GM12878 (cell line): ENCODE data around the gene TRAF3IP1. TPM values are rescaled to one million over a fixed set of nuclear protein-coding genes. Genes with fewer than 3 reads are reported as not detected.
"Not testable (repeated sequence)": the region's sequence is repeated elsewhere in the genome, so short reads cannot be mapped to it uniquely, and the experiment has no call there.

Experiments
- ATAC-seq: fragments of 200-7000 bp; cut with Tn5 transposase; 3 replicates; pipeline ENCODE4 v1.9.1; 2020; ENCODE audit warnings: mild to moderate bottlenecking, moderate library complexity
- BruUV-seq: library from RNA; stranded (reverse); fragments of 400-500 nt; replicated peaks from 2 replicates; lab custom pipeline; 2021; lab: Mats Ljungman, UMichigan
- CTCF ChIA-PET: fragments of 300-600 bp; sonication (Branson Sonifier 250); formaldehyde crosslinking; extraction: SDS; loops from one replicate; lab custom pipeline; 2021; ENCODE audit warnings: inconsistent platforms; lab: Yijun Ruan, JAX
- POLR2A ChIA-PET: fragments of 350-600 bp; formaldehyde crosslinking; extraction: SDS; loops from one replicate; lab custom pipeline; 2021; ENCODE audit warnings: inconsistent platforms; lab: Charles Lee
- RAD21 ChIA-PET: fragments of 300-600 bp; sonication (Branson Sonifier 250); formaldehyde crosslinking; loops from one replicate; lab custom pipeline; 2023; ENCODE audit warnings: antibody characterized with exemption; ENCODE audit not compliant: unreplicated experiment; lab: Charles Lee
- SMC1A ChIA-PET: fragments of 300-600 bp; sonication (Branson Sonifier 250); formaldehyde crosslinking; loops from one replicate; lab custom pipeline; 2023; ENCODE audit not compliant: unreplicated experiment, uncharacterized antibody; lab: Charles Lee
- DNase-seq: peaks from one replicate; pipeline ENCODE4 v3.0.0-alpha.2; 2011; ENCODE audit warnings: low read depth, low spot score
- FAIRE-seq: peaks from 3 replicates; lab custom pipeline; 2011; peaks lifted over from hg19 to GRCh38; lab: Jason Lieb, UNC
- H2AFZ ChIP-seq: 2 replicates; pipeline ENCODE4 v1.6.0; 2011; ENCODE audit warnings: low read depth, low read length, control low read depth; ENCODE audit not compliant: control insufficient read depth
- H3K27ac ChIP-seq: 2 replicates; pipeline ENCODE4 v1.5.1; 2011; ENCODE audit warnings: control low read depth; ENCODE audit not compliant: control insufficient read depth, insufficient read depth
- H3K27me3 ChIP-seq, 2 experiments: replicated peaks in 1 of 2; 2 replicates each; pipeline versions ENCODE4 v1.6.0 to v1.6.1; 2011; ENCODE audit warnings: low read length in 1 of 2; ENCODE audit not compliant: control insufficient read depth in 2 of 2, insufficient read depth in 2 of 2
- H3K36me3 ChIP-seq, 2 experiments: 2 replicates each; pipeline ENCODE4 v1.5.1; 2011; ENCODE audit warnings: low read length in 1 of 2; ENCODE audit not compliant: control insufficient read depth in 2 of 2, insufficient read depth in 2 of 2
- H3K4me1 ChIP-seq: 2 replicates; pipeline ENCODE4 v1.6.1; 2011; ENCODE audit warnings: mild to moderate bottlenecking, low read length, moderate library complexity, mixed read lengths; ENCODE audit not compliant: control insufficient read depth, insufficient read depth
- H3K4me2 ChIP-seq: 2 replicates; pipeline ENCODE4 v1.6.0; 2011; ENCODE audit warnings: control low read depth; ENCODE audit not compliant: control insufficient read depth, insufficient read depth
- H3K4me3 ChIP-seq: fragments of 200-600 bp; sonication (generic); 2 replicates; pipeline ENCODE4 v1.5.1; 2016
- H3K79me2 ChIP-seq: 2 replicates; pipeline ENCODE4 v1.6.0; 2011; ENCODE audit warnings: low read length; ENCODE audit not compliant: control insufficient read depth, insufficient read depth
- H3K9ac ChIP-seq: 2 replicates; pipeline ENCODE4 v1.8.0; 2011; ENCODE audit warnings: low read length, control low read depth, mixed read lengths; ENCODE audit not compliant: control insufficient read depth, insufficient read depth
- H3K9me3 ChIP-seq: replicated peaks from 3 replicates; pipeline ENCODE4 v1.5.1; 2011; ENCODE audit warnings: mild to moderate bottlenecking, low read length; ENCODE audit not compliant: control insufficient read depth, insufficient read depth
- H4K20me1 ChIP-seq: 2 replicates; pipeline ENCODE4 v1.6.0; 2011; ENCODE audit not compliant: control insufficient read depth, insufficient read depth
- CREB1 ChIP-seq: IDR thresholded peaks from 2 replicates; pipeline ENCODE4 v1.6.1; 2012; ENCODE audit warnings: low read depth, mild to moderate bottlenecking, inconsistent platforms
- HDAC6 ChIP-seq: fragments of 200-600 bp; sonication (generic); IDR thresholded peaks from one replicate; pipeline ENCODE4 v1.8.0; 2017; ENCODE audit warnings: antibody characterized with exemption; ENCODE audit not compliant: unreplicated experiment
- TAF1 ChIP-seq: IDR thresholded peaks from 2 replicates; pipeline ENCODE4 v1.6.1; 2011; ENCODE audit warnings: mild to moderate bottlenecking, low read depth, low read length, borderline replicate concordance
- ZZZ3 ChIP-seq: IDR thresholded peaks from 2 replicates; pipeline ENCODE4 v1.6.1; 2011; ENCODE audit warnings: low read depth; ENCODE audit not compliant: control insufficient read depth, insufficient read length
- WGBS: methylation state at CpG from one replicate; pipeline ENCODE4 v1.1.6; 2016; ENCODE audit warnings: low lambda C conversion rate; ENCODE audit not compliant: insufficient replicate concordance, insufficient coverage; ENCODE audit errors: missing lambda C conversion rate; 5-methylcytosine and 5-hydroxymethylcytosine counted together
- in situ Hi-C: fragments of 300-500 bp; cut with MboI; formaldehyde crosslinking; loops from 9 replicates; pipeline ENCODE4 v1.14.3; 2018; ENCODE audit warnings: mixed read lengths
- intact Hi-C: fragments of 100-400 bp; cut with micrococcal nuclease; formaldehyde crosslinking; loops from one replicate; pipeline ENCODE4 v1.14.2; 2022; ENCODE audit not compliant: unreplicated experiment
- polyA plus RNA-seq, 11 experiments: library from polyadenylated mRNA; depleted of rRNA in 4 of 11; unstranded in 6 of 11; stranded (reverse) in 5 of 11; fragments of >200 nt; fragmentation: Nextera tagmentation in 4 of 11; fragmentation: Illumina TruSeq in 1 of 11; extraction: Ambion mirVana in 4 of 11; extraction: Trizol in 1 of 11; gene quantifications; 1 replicate in 1 of 11; 2 replicates in 10 of 11; pipeline versions ENCODE4 v1.2.1 to v1.2.3, GENCODE V29; 2011 to 2016; ENCODE audit warnings: inconsistent platforms in 2 of 11, missing spikeins in 2 of 11, low read depth in 1 of 11
- total RNA-seq, 4 experiments: library from RNA; depleted of rRNA in 3 of 4; stranded (reverse); fragments of >200 nt in 3 of 4; fragmentation: Illumina TruSeq in 1 of 4; extraction: Trizol in 1 of 4; gene quantifications; 2 replicates each; pipeline versions ENCODE4 v1.2.1 to v1.2.3, GENCODE V29; 2013 to 2021
- TF ChIP-seq, protein P1 (sequence below): fragments of 450-650 bp; IDR thresholded peaks from 2 replicates; pipeline ENCODE4 v1.6.1; 2014; ENCODE audit warnings: mild to moderate bottlenecking
- TF ChIP-seq, protein P2 (sequence below): IDR thresholded peaks from 2 replicates; pipeline ENCODE4 v1.6.1; 2012; ENCODE audit warnings: low read depth, low read length, improper control_type of control experiment
- TF ChIP-seq, protein P3 (sequence below): fragments of 450-650 bp; IDR thresholded peaks from 2 replicates; pipeline ENCODE4 v1.6.1; 2018; ENCODE audit warnings: mild to moderate bottlenecking, low read depth, moderate library complexity; ENCODE audit not compliant: partially characterized antibody

The TRAF3IP1 gene
- total and polyA plus RNA-seq, 10 of the 15 experiments (the other 5 are each of a cell fraction or from before 2014, with no cell fraction given): 1.6 to 7.5 (median 3.6) TPM

DNA sequence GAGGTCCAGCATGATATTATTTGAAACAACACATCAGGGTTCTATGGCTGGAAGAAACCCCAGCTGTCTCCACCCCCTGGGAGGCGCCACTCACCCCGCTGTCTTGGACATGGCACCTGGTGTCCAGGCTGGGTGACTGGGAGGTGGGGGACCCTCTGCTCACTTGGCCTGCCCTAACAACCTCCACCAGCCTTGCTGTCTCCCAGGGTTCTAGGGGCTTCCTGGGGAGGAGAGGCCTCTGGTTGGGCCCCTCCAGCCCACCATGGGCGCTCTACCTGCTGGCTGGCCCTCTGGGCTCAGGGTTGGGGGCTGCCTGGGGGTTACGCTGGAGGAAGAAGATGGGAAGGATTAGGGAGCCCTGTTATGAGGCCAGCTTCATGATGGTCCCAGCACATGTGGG is 48.2 kb upstream of the TRAF3IP1 start:
- RAD21 ChIA-PET: no interaction called here
- in situ Hi-C loops: no loop called here
- SMC1A ChIA-PET: no interaction called here
- Histone ChIP-seq H4K20me1 (no peaks in the 10 kb centered on the region), H3K9me3 (no peaks in the 10 kb centered on the region), H3K4me1 (no peaks in the 10 kb centered on the region), H2AFZ (no peak overlapping the region), H3K4me3 (no peak overlapping the region), H3K27ac (no peak overlapping the region), H3K4me2 (no peak overlapping the region), H3K36me3 (peaks cover 13 to 45% of the 10 kb centered on the region in 2 experiments), H3K9ac (no peak overlapping the region), H3K79me2 (no peaks in the 10 kb centered on the region), H3K27me3 (no peaks in the 10 kb centered on the region)
- intact Hi-C loops: no loop called here
- no peak for DNase-seq
- CTCF ChIA-PET: interaction anchor here (1.0 kb wide), 1 partner anchor 9 kb away, joined by 3 read pairs; no protein-coding TSS in a partner anchor
- POLR2A ChIA-PET: no interaction called here
- WGBS: 99% methylated on average over 4 of the region's 4 CpGs
- BruUV-seq: no TSS peak
- no peak for ATAC-seq
- no peak for FAIRE-seq
- TF ChIP-seq TAF1 (no peak), ZZZ3 (no peak), CREB1 (no peak), HDAC6 (no peak)
- TF ChIP-seq, protein P1, sequence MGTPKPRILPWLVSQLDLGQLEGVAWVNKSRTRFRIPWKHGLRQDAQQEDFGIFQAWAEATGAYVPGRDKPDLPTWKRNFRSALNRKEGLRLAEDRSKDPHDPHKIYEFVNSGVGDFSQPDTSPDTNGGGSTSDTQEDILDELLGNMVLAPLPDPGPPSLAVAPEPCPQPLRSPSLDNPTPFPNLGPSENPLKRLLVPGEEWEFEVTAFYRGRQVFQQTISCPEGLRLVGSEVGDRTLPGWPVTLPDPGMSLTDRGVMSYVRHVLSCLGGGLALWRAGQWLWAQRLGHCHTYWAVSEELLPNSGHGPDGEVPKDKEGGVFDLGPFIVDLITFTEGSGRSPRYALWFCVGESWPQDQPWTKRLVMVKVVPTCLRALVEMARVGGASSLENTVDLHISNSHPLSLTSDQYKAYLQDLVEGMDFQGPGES: no peak
- TF ChIP-seq, protein P2, sequence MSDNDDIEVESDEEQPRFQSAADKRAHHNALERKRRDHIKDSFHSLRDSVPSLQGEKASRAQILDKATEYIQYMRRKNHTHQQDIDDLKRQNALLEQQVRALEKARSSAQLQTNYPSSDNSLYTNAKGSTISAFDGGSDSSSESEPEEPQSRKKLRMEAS: no peak
- TF ChIP-seq, protein P3, sequence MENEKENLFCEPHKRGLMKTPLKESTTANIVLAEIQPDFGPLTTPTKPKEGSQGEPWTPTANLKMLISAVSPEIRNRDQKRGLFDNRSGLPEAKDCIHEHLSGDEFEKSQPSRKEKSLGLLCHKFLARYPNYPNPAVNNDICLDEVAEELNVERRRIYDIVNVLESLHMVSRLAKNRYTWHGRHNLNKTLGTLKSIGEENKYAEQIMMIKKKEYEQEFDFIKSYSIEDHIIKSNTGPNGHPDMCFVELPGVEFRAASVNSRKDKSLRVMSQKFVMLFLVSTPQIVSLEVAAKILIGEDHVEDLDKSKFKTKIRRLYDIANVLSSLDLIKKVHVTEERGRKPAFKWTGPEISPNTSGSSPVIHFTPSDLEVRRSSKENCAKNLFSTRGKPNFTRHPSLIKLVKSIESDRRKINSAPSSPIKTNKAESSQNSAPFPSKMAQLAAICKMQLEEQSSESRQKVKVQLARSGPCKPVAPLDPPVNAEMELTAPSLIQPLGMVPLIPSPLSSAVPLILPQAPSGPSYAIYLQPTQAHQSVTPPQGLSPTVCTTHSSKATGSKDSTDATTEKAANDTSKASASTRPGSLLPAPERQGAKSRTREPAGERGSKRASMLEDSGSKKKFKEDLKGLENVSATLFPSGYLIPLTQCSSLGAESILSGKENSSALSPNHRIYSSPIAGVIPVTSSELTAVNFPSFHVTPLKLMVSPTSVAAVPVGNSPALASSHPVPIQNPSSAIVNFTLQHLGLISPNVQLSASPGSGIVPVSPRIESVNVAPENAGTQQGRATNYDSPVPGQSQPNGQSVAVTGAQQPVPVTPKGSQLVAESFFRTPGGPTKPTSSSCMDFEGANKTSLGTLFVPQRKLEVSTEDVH: no peak

DNA sequence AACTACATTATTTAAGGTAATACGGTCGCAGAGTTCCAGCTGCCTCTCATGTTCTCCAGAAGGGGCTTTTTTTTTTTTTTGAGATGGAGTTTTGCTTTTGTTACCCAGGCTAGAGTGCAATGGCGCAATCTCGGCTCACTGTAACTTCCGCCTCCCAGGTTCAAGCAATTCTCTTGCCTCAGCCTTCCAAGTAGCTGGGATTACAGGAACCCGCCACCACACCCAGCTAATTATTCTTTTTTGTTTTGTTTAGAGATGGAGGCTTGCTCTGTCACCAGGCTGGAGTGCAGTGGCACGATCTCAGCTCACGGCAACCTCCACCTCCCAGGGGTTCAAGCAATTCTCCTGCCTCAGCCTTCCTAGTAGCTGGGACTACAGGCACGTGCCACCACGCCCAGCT is 46.9 kb upstream of the TRAF3IP1 start:
- intact Hi-C loops, H3K79me2 ChIP-seq, H3K9me3 ChIP-seq, DNase-seq, H3K27me3 ChIP-seq, FAIRE-seq, H3K4me2 ChIP-seq, CTCF ChIA-PET, H3K27ac ChIP-seq, H4K20me1 ChIP-seq, H2AFZ ChIP-seq, H3K4me3 ChIP-seq, H3K9ac ChIP-seq, H3K4me1 ChIP-seq, in situ Hi-C loops, BruUV-seq, POLR2A ChIA-PET, RAD21 ChIA-PET, ATAC-seq: not testable (repeated sequence)
- 91% methylated on average over 10 of the region's 10 CpGs for WGBS
- H3K36me3 ChIP-seq: peaks cover 19 to 35% of the 10 kb centered on the region in 2 experiments
- SMC1A ChIA-PET: interaction anchor here (0.7 kb wide), 1 partner anchor 688 kb away, joined by 3 read pairs; no protein-coding TSS in a partner anchor
